Common myeloid progenitor, CD34-positive (primary cell): ENCODE measurements around the gene SUPT5H.
A peak's percentile ranks its signal among the peaks of the same experiment; 100 is the strongest.

ENCODE experiments used
- CTCF ChIA-PET: fragments of 350-600 bp; sonication (Branson Sonifier 250); formaldehyde crosslinking; loops from one replicate; lab custom pipeline; 2021; ENCODE audit warnings: antibody characterized with exemption; lab: Charles Lee
- POLR2A ChIA-PET: fragments of 350-600 bp; sonication (Branson Sonifier 250); formaldehyde crosslinking; loops from one replicate; lab custom pipeline; 2021; ENCODE audit warnings: antibody characterized with exemption; lab: Charles Lee
- DNase-seq, 3 donors: peaks; one replicate each; pipeline versions ENCODE4 v3.0.0 to v3.0.0-alpha.2; 2013
- H3K27ac ChIP-seq, 2 experiments: 1 replicate in 1 of 2; 2 replicates in 1 of 2; pipeline ENCODE4 v1.7.0; 2013; ENCODE audit warnings: inconsistent platforms in 2 of 2, low read length in 2 of 2, mild to moderate bottlenecking in 2 of 2, low read depth in 1 of 2, moderate library complexity in 1 of 2; ENCODE audit not compliant: severe bottlenecking in 2 of 2, insufficient read depth in 1 of 2, poor library complexity in 1 of 2
- H3K27me3 ChIP-seq, 5 experiments: replicated peaks in 2 of 5; 1 replicate in 3 of 5; 2 replicates in 2 of 5; pipeline versions ENCODE4 v1.6.1 to v1.7.0; 2013; ENCODE audit warnings: low read length in 4 of 5, mild to moderate bottlenecking in 2 of 5, moderate library complexity in 2 of 5, inconsistent platforms in 1 of 5; ENCODE audit not compliant: insufficient read depth in 5 of 5, control insufficient read depth in 4 of 5
- H3K36me3 ChIP-seq, 4 experiments: 1 replicate in 2 of 4; 2 replicates in 2 of 4; pipeline versions ENCODE4 v1.6.1 to v1.7.0; 2013; ENCODE audit warnings: low read length in 3 of 4, control low read depth in 1 of 4, mild to moderate bottlenecking in 1 of 4; ENCODE audit not compliant: control insufficient read depth in 4 of 4, insufficient read depth in 4 of 4
- H3K4me1 ChIP-seq, 4 experiments: 1 replicate in 3 of 4; 2 replicates in 1 of 4; pipeline versions ENCODE4 v1.6.1 to v1.7.1; 2013; ENCODE audit warnings: low read length in 3 of 4, mild to moderate bottlenecking in 3 of 4, control low read depth in 1 of 4, inconsistent platforms in 1 of 4, moderate library complexity in 1 of 4; ENCODE audit not compliant: control insufficient read depth in 4 of 4, insufficient read depth in 4 of 4; ENCODE audit errors: control extremely low read depth in 1 of 4
- H3K4me3 ChIP-seq, 7 experiments: 1 replicate in 4 of 7; 2 replicates in 3 of 7; pipeline versions ENCODE4 v1.5.1 to v1.7.0; 2013; ENCODE audit warnings: mild to moderate bottlenecking in 7 of 7, low read length in 6 of 7, moderate library complexity in 6 of 7, inconsistent platforms in 2 of 7, low read depth in 2 of 7, control low read depth in 1 of 7; ENCODE audit not compliant: insufficient read depth in 4 of 7, control insufficient read depth in 1 of 7; ENCODE audit errors: extremely low read depth in 1 of 7
- H3K9me3 ChIP-seq, 5 experiments: 1 replicate in 4 of 5; 2 replicates in 1 of 5; pipeline versions ENCODE4 v1.6.1 to v1.7.1; 2013; ENCODE audit warnings: low read length in 4 of 5, mild to moderate bottlenecking in 2 of 5, inconsistent platforms in 1 of 5, low read depth in 1 of 5, moderate library complexity in 1 of 5; ENCODE audit not compliant: control insufficient read depth in 4 of 5, insufficient read depth in 2 of 5; ENCODE audit errors: control extremely low read depth in 1 of 5
- whole genome bisulfite sequencing: methylation state at CpG from one replicate; pipeline ENCODE4 v1.1.5; 2013; ENCODE audit not compliant: insufficient coverage; 5-methylcytosine and 5-hydroxymethylcytosine counted together

SUPT5H gene

GRCh38 chr19:39412100-39412866 lies 33.1 kb upstream of the SUPT5H start, which contains the start of gene PLEKHG2:
TSS of gene PLEKHG2 (plus strand) at chr19:39412669. CDS start at chr19:39414087, 1,418 bp downstream.
- WGBS = 0% methylated on average over 37 of the region's 60 CpGs
- H3K36me3 ChIP-seq = peaks cover 5 to 22% (median 10%) of the 10 kb centered on the region in 4 experiments
- peak; percentile 99 to 100 (median 100) for DNase-seq
- peaks cover 16 to 60% (median 48%) of the 10 kb centered on the region in 4 experiments for H3K4me1 ChIP-seq
- H3K27me3 ChIP-seq = no peaks in the 10 kb centered on the region
- peak within 1 kb of the TSS; percentile 75 to 95 for H3K27ac ChIP-seq
- ChIA-PET POLR2A (interaction anchor here (0.6 to 2.3 kb wide), 7 partner anchors 10 to 70 kb away, joined by 3 to 47 read pairs (median 16); partner anchors contain the start of genes MED29, PAF1, RPS16 and SAMD4B), CTCF (interaction anchor here (0.6 to 2.3 kb wide), 11 partner anchors 8 to 73 kb away, joined by 3 to 119 read pairs (median 4); partner anchors contain the start of genes MED29, PAF1 and SAMD4B)
- H3K9me3 ChIP-seq = no peaks in the 10 kb centered on the region
- peak within 1 kb of the TSS; percentile 79 to 98 (median 90) for H3K4me3 ChIP-seq

GRCh38 chr19:39412867-39413271 lies 32.5 kb upstream of the SUPT5H start:
- POLR2A ChIA-PET = interaction anchor here (0.6 to 2.3 kb wide), 6 partner anchors 10 to 70 kb away, joined by 3 to 47 read pairs (median 18); partner anchors contain the start of genes MED29, PAF1 and RPS16
- under 1% methylated on average over 23 of the region's 24 CpGs for WGBS

GRCh38 chr19:39413272-39413910 lies 32.0 kb upstream of the SUPT5H start:
- POLR2A ChIA-PET = interaction anchor here (0.7 to 2.0 kb wide), 3 partner anchors 22 kb away, joined by 3 to 16 read pairs (median 4); partner anchors contain the start of genes MED29, PAF1 and RPS16

More at GRCh38 chr19:39412867-39413271, 32.5 kb upstream of the SUPT5H start:
- peaks cover 16 to 54% (median 45%) of the 10 kb centered on the region in 4 experiments for H3K4me1 ChIP-seq
- H3K27ac ChIP-seq = peak overlapping the region; percentile 75 to 95
- no peaks in the 10 kb centered on the region for H3K27me3 ChIP-seq
- CTCF ChIA-PET = interaction anchor here (1.9 to 2.3 kb wide), 2 partner anchors 13 to 21 kb away, joined by 8 to 119 read pairs; no protein-coding TSS in a partner anchor
- peak overlapping the region; percentile 57 to 98 (median 86) for H3K4me3 ChIP-seq
- H3K9me3 ChIP-seq = no peaks in the 10 kb centered on the region
- H3K36me3 ChIP-seq = peaks cover 4 to 20% (median 7%) of the 10 kb centered on the region in 4 experiments
- DNase-seq = no peak

GRCh38 chr19:39413911-39414608 lies 31.3 kb upstream of the SUPT5H start:
- Histone ChIP-seq H3K36me3 (peaks cover 2 to 22% (median 5%) of the 10 kb centered on the region in 4 experiments), H3K27ac (no peak overlapping the region), H3K27me3 (no peaks in the 10 kb centered on the region), H3K4me3 (peak overlapping the region; percentile 57 to 98 (median 86)), H3K9me3 (no peaks in the 10 kb centered on the region), H3K4me1 (peaks cover 11 to 43% (median 33%) of the 10 kb centered on the region in 4 experiments)
- 83% methylated on average over 15 of the region's 18 CpGs for WGBS
- ChIA-PET POLR2A (interaction anchor here (0.7 to 1.1 kb wide), 2 partner anchors 22 to 23 kb away, joined by 3 to 4 read pairs; partner anchors contain the start of genes MED29, PAF1 and RPS16), CTCF (interaction anchor here (0.7 to 2.8 kb wide), 8 partner anchors 14 to 89 kb away, joined by 3 to 14 read pairs (median 4); no protein-coding TSS in a partner anchor)
- DNase-seq = no peak

More at GRCh38 chr19:39413272-39413910, 32.0 kb upstream of the SUPT5H start:
- WGBS = 5% methylated on average over 42 of the region's 54 CpGs
- H3K4me1 ChIP-seq = peaks cover 16 to 49% (median 39%) of the 10 kb centered on the region in 4 experiments
- DNase-seq = peak in 2 of 3 donors; percentile 42 to 50
- peak overlapping the region; percentile 75 to 95 for H3K27ac ChIP-seq
- H3K9me3 ChIP-seq = no peaks in the 10 kb centered on the region
- H3K36me3 ChIP-seq = peaks cover 0 to 18% (median 3%) of the 10 kb centered on the region in 4 experiments
- CTCF ChIA-PET = interaction anchor here (0.7 to 2.8 kb wide), 5 partner anchors 14 to 90 kb away, joined by 3 to 14 read pairs (median 4); no protein-coding TSS in a partner anchor
- H3K27me3 ChIP-seq = no peaks in the 10 kb centered on the region
- H3K4me3 ChIP-seq = peak overlapping the region; percentile 57 to 98 (median 86)

- H3K27ac ChIP-seq = no peak overlapping the region
- H3K27me3 ChIP-seq = no peaks in the 10 kb centered on the region
- ChIA-PET CTCF (interaction anchor here (0.8 to 2.8 kb wide), 7 partner anchors 14 to 88 kb away, joined by 3 to 14 read pairs (median 4); no protein-coding TSS in a partner anchor), POLR2A (interaction anchor here (0.6 kb wide), 1 partner anchor 8 kb away, joined by 3 read pairs; no protein-coding TSS in a partner anchor)
- H3K4me3 ChIP-seq = no peak overlapping the region
- H3K36me3 ChIP-seq = peaks cover 2 to 25% (median 6%) of the 10 kb centered on the region in 4 experiments
- no peak for DNase-seq
- 94% methylated on average over 26 of the region's 35 CpGs for WGBS
- peaks cover 9 to 31% (median 24%) of the 10 kb centered on the region in 4 experiments for H3K4me1 ChIP-seq
- no peaks in the 10 kb centered on the region for H3K9me3 ChIP-seq
These were observed 30.0 kb upstream of the SUPT5H start for GRCh38 chr19:39415111-39416046.
